Measurements from ENCODE around the gene COX19.

DNA sequence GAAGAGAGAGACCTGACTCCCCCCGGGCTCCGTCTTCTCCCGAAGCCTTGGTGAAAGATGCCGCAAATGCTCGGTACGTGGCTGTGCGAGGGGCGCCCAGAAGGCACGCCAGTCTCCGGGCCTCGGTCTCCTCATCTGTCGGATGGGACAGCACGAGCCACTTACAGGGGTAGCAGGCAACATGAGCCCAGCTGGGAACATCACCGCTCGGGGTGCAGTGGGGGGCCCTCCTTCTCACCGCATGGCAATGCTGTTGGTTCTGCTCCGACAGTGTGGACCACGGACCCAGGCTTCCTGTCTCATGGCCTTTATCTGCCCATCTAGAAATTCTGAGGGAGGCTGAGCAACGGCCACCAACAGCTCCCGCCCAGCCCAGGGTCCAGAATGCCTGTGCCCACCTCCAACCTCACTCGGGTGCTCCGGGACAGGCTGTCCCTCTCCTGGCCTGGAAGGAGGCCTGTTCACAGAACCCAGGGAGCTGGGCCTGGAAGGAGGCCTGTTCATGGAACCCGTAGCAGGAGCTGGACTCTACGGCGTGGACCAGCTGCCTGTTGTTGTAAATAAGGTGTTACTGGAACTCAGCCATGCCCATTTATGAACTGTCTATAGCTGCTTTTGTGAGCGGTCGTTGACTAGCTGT is 36.7 kb downstream of the COX19 start:
- TF ChIP-seq EZH2 (IDR thresholded peaks at IDR 0.05; ENCODE audit: low read length, missing control alignments) = no peak
- TF ChIP-seq, protein P1, sequence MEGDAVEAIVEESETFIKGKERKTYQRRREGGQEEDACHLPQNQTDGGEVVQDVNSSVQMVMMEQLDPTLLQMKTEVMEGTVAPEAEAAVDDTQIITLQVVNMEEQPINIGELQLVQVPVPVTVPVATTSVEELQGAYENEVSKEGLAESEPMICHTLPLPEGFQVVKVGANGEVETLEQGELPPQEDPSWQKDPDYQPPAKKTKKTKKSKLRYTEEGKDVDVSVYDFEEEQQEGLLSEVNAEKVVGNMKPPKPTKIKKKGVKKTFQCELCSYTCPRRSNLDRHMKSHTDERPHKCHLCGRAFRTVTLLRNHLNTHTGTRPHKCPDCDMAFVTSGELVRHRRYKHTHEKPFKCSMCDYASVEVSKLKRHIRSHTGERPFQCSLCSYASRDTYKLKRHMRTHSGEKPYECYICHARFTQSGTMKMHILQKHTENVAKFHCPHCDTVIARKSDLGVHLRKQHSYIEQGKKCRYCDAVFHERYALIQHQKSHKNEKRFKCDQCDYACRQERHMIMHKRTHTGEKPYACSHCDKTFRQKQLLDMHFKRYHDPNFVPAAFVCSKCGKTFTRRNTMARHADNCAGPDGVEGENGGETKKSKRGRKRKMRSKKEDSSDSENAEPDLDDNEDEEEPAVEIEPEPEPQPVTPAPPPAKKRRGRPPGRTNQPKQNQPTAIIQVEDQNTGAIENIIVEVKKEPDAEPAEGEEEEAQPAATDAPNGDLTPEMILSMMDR (conservative IDR thresholded peaks at IDR 0.05 in 1 of 2, IDR thresholded peaks at IDR 0.05 in 1 of 2; ENCODE audit: low read depth in 1 of 2, low read length in 2 of 2) = no peak

Data from fibroblast of lung (primary cell).